ENCODE data around the gene NCAPG.

DNA sequence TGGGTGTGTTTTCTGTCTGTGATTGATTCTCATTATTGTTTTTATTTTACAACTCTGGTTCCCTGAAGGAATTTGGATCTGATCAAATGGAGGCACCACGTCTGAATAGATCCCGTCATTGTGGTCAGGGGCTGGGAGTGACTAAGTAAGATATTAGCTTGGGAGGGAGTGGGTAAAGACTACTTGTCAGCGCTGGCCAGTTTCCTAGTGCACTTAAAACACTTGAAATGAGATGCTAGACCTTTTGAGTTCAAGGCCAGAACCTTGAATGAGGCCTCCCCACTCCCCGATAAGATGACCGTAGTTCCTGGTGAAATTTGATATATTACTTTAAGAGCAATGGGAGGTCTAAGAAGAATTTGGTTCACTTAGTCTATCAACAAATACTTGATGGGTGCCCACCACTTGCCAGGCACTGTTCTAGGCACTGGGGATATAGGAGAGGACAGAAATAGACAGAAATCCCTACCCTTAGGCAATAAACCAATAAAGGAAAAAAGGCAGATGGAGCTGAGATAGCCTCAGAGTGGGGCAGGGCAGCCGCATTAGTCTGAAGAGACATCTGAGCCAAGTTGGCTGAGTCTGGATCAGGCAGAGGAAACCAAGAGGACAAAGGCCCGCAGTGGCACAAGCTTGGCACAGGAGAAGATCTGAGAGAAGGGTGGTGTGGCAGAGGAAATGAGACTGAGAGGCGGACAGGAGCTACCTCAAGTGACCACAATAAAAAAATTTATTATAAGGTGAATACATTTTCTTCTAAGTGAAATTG lies 41.2 kb upstream of the NCAPG start:
- TF ChIP-seq, protein P1, sequence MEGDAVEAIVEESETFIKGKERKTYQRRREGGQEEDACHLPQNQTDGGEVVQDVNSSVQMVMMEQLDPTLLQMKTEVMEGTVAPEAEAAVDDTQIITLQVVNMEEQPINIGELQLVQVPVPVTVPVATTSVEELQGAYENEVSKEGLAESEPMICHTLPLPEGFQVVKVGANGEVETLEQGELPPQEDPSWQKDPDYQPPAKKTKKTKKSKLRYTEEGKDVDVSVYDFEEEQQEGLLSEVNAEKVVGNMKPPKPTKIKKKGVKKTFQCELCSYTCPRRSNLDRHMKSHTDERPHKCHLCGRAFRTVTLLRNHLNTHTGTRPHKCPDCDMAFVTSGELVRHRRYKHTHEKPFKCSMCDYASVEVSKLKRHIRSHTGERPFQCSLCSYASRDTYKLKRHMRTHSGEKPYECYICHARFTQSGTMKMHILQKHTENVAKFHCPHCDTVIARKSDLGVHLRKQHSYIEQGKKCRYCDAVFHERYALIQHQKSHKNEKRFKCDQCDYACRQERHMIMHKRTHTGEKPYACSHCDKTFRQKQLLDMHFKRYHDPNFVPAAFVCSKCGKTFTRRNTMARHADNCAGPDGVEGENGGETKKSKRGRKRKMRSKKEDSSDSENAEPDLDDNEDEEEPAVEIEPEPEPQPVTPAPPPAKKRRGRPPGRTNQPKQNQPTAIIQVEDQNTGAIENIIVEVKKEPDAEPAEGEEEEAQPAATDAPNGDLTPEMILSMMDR (conservative IDR thresholded peaks at IDR 0.05) = no peak
- TF ChIP-seq ZFX (IDR thresholded peaks at IDR 0.05) = no peak
